ENCODE data around the gene OR4P4. TPM values are rescaled to one million over a fixed set of nuclear protein-coding genes. Genes with fewer than 3 reads are reported as not detected.

Gene OR4P4
- total and polyA plus RNA-seq, 2 of the 13 experiments (the other 11 are each of a cell fraction or from before 2014, with no cell fraction given) = not detected

DNA sequence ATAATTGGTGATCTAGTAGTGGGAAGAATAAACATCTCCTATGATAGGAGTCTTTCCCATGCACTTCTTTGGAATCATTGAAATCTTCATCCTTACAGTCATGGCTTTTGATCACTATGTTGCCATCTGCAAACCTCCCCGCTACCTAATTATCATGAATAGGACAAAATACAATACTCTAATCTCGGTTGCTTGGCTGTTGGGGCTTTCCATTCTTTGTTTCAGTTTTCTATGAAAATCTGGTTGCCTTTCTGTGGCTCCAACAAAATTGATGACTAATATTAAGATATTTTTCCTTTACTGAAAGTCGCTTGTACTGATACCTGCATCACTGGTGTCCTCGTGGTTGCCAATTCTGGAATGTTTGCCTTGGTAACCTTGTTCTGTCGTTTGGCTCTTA is 38.9 kb downstream of the OR4P4 start:
- POLR2A ChIA-PET = no interaction called here
- no peak overlapping the region for H3K4me2 ChIP-seq (ENCODE audit: low read depth, low read length)
- H3K79me2 ChIP-seq (ENCODE audit: insufficient read depth, low read length) = no peaks in the 10 kb centered on the region
- in situ Hi-C loops (cut with HindIII; ENCODE audit: extremely low pct_ligation_motif_present, low pct_unique_long_range_greater_than_20kb) = no loop called here
- H3K4me1 ChIP-seq (ENCODE audit: insufficient read depth, low read length) = no peaks in the 10 kb centered on the region
- H3K9me3 ChIP-seq (ENCODE audit: low read length) = peaks cover 19% of the 10 kb centered on the region
- intact Hi-C loops (cut with micrococcal nuclease; ENCODE audit: unreplicated experiment) = no loop called here
- H2AFZ ChIP-seq (ENCODE audit: low read length) = no peak overlapping the region
- H4K20me1 ChIP-seq (ENCODE audit: insufficient read depth, low read length) = no peaks in the 10 kb centered on the region
- 5% methylated on average over 5 of the region's 5 CpGs for WGBS (ENCODE audit: low lambda C conversion rate)
- H3K27ac ChIP-seq (ENCODE audit: extremely low read length, insufficient read depth, low read length) = no peak overlapping the region
- no peaks in the 10 kb centered on the region for H3K36me3 ChIP-seq (replicated peaks in 1 of 2; ENCODE audit: control insufficient read depth in 1 of 2, insufficient read depth in 2 of 2, low read length in 2 of 2)
- TF ChIP-seq KMT2B (CRISPR knock-in tag; IDR thresholded peaks at IDR 0.05) = no peak
- TF ChIP-seq CREB3 (CRISPR knock-in tag; IDR thresholded peaks at IDR 0.05) = no peak
- TF ChIP-seq, protein P1, sequence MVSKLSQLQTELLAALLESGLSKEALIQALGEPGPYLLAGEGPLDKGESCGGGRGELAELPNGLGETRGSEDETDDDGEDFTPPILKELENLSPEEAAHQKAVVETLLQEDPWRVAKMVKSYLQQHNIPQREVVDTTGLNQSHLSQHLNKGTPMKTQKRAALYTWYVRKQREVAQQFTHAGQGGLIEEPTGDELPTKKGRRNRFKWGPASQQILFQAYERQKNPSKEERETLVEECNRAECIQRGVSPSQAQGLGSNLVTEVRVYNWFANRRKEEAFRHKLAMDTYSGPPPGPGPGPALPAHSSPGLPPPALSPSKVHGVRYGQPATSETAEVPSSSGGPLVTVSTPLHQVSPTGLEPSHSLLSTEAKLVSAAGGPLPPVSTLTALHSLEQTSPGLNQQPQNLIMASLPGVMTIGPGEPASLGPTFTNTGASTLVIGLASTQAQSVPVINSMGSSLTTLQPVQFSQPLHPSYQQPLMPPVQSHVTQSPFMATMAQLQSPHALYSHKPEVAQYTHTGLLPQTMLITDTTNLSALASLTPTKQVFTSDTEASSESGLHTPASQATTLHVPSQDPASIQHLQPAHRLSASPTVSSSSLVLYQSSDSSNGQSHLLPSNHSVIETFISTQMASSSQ (IDR thresholded peaks at IDR 0.05; ENCODE audit: low read depth) = no peak
- TF ChIP-seq, protein P1 (CRISPR knock-in tag; IDR thresholded peaks at IDR 0.05; ENCODE audit: borderline replicate concordance) = no peak
- TF ChIP-seq ZBTB1 (CRISPR knock-in tag; IDR thresholded peaks at IDR 0.05; ENCODE audit: borderline replicate concordance) = no peak
- H3K4me3 ChIP-seq (replicated peaks in 1 of 3; ENCODE audit: insufficient read depth in 1 of 3, low read depth in 2 of 3, low read length in 3 of 3) = no peak overlapping the region
- DNase-seq (ENCODE audit: low spot score) (no peak), ATAC-seq (no peak), FAIRE-seq (no peak)
- no peak overlapping the region for H3K9ac ChIP-seq (ENCODE audit: insufficient read depth, low read depth, low read length)
- H3K27me3 ChIP-seq (ENCODE audit: control insufficient read depth in 1 of 2, insufficient read depth in 2 of 2, low read length in 2 of 2) = no peaks in the 10 kb centered on the region
- CTCF ChIA-PET (ENCODE audit: low intra/inter-chr PET ratio, low total read pairs) = no interaction called here
- no TSS peak for BruUV-seq (replicated peaks)

Other genes with a start within 250 kb of the OR4P4 start
- gene OR4C15, start 80.6 kb upstream of the OR4P4 start, total RNA-seq (2016; rRNA removed; fragmentation: Illumina TruSeq; extraction: Trizol) = not detected in 2 replicates
- gene OR4C15, start 80.6 kb upstream of the OR4P4 start, polyA plus RNA-seq (2011; rRNA removed) = not detected in 2 replicates
- not detected in 2 replicates for gene OR4C16, start 63.0 kb upstream of the OR4P4 start, total RNA-seq (2016; rRNA removed; fragmentation: Illumina TruSeq; extraction: Trizol)
- not detected in 2 replicates for gene OR4C16, start 63.0 kb upstream of the OR4P4 start, polyA plus RNA-seq (2011; rRNA removed)
- not detected in 2 replicates for gene OR4C11, start 27.5 kb upstream of the OR4P4 start, total RNA-seq (2016; rRNA removed; fragmentation: Illumina TruSeq; extraction: Trizol)
- gene OR4C11, start 27.5 kb upstream of the OR4P4 start, polyA plus RNA-seq (2011; rRNA removed) = not detected in 2 replicates
- not detected in 2 replicates for gene OR4S2, start 13.2 kb downstream of the OR4P4 start, total RNA-seq (2016; rRNA removed; fragmentation: Illumina TruSeq; extraction: Trizol)
- not detected in 2 replicates for gene OR4S2, start 13.2 kb downstream of the OR4P4 start, polyA plus RNA-seq (2011; rRNA removed)
- not detected in 2 replicates for gene OR4C6, start 27.1 kb downstream of the OR4P4 start, total RNA-seq (2016; rRNA removed; fragmentation: Illumina TruSeq; extraction: Trizol)
- not detected in 2 replicates for gene OR4C6, start 27.1 kb downstream of the OR4P4 start, polyA plus RNA-seq (2011; rRNA removed)
- not detected in 2 replicates for gene OR5D13, start 138.3 kb downstream of the OR4P4 start, total RNA-seq (2016; rRNA removed; fragmentation: Illumina TruSeq; extraction: Trizol)
- not detected in 2 replicates for gene OR5D13, start 138.3 kb downstream of the OR4P4 start, polyA plus RNA-seq (2011; rRNA removed)
- not detected in 2 replicates for gene OR5D14, start 160.4 kb downstream of the OR4P4 start, total RNA-seq (2016; rRNA removed; fragmentation: Illumina TruSeq; extraction: Trizol)
- gene OR5D14, start 160.4 kb downstream of the OR4P4 start, polyA plus RNA-seq (2011; rRNA removed) = not detected in 2 replicates
- not detected in 2 replicates for gene OR5L1, start 176.3 kb downstream of the OR4P4 start, total RNA-seq (2016; rRNA removed; fragmentation: Illumina TruSeq; extraction: Trizol)
- gene OR5L1, start 176.3 kb downstream of the OR4P4 start, polyA plus RNA-seq (2011; rRNA removed) = not detected in 2 replicates
- gene OR5D18, start 184.5 kb downstream of the OR4P4 start, total RNA-seq (2016; rRNA removed; fragmentation: Illumina TruSeq; extraction: Trizol) = not detected in 2 replicates
- not detected in 2 replicates for gene OR5D18, start 184.5 kb downstream of the OR4P4 start, polyA plus RNA-seq (2011; rRNA removed)
- gene OR5L2, start 192.1 kb downstream of the OR4P4 start, total RNA-seq (2016; rRNA removed; fragmentation: Illumina TruSeq; extraction: Trizol) = not detected in 2 replicates
- gene OR5L2, start 192.1 kb downstream of the OR4P4 start, polyA plus RNA-seq (2011; rRNA removed) = not detected in 2 replicates
- gene OR5D16, start 203.6 kb downstream of the OR4P4 start, total RNA-seq (2016; rRNA removed; fragmentation: Illumina TruSeq; extraction: Trizol) = not detected in 2 replicates
- gene OR5D16, start 203.6 kb downstream of the OR4P4 start, polyA plus RNA-seq (2011; rRNA removed) = not detected in 2 replicates
- gene TRIM51, start 248.2 kb downstream of the OR4P4 start, total RNA-seq (2016; rRNA removed; fragmentation: Illumina TruSeq; extraction: Trizol) = not detected in 2 replicates
- gene TRIM51, start 248.2 kb downstream of the OR4P4 start, polyA plus RNA-seq (2011; rRNA removed) = not detected in 2 replicates

Data from HepG2 (cell line).